Endothelial cell of umbilical vein (primary cell): ENCODE measurements around the gene RALGAPB. TPM values are rescaled to one million over a fixed set of nuclear protein-coding genes. Genes with fewer than 3 reads are reported as not detected.

ENCODE experiments used
- BruUV-seq: library from RNA; stranded (reverse); fragments of 400-500 nt; replicated peaks from 2 replicates; lab custom pipeline; 2021; lab: Mats Ljungman, UMichigan
- CTCF ChIA-PET: fragments of 300-600, 350-600 bp; sonication (Branson Sonifier 250); formaldehyde crosslinking; loops from one replicate; lab custom pipeline; 2021; ENCODE audit warnings: antibody characterized with exemption, inconsistent platforms; lab: Charles Lee
- POLR2A ChIA-PET: fragments of 300-600, 350-600 bp; sonication (Branson Sonifier 250); formaldehyde crosslinking; loops from one replicate; lab custom pipeline; 2021; ENCODE audit warnings: antibody characterized with exemption, inconsistent platforms; lab: Charles Lee
- DNase-seq: peaks from one replicate; pipeline ENCODE4 v3.0.0-alpha.2; 2011; ENCODE audit warnings: low read depth, low spot score
- FAIRE-seq: peaks from 2 replicates; lab custom pipeline; 2011; peaks lifted over from hg19 to GRCh38; lab: Jason Lieb, UNC
- H2AFZ ChIP-seq: 2 replicates; pipeline ENCODE4 v1.6.0; 2012; ENCODE audit warnings: low read depth, low read length, control low read depth, inconsistent platforms
- H3K27ac ChIP-seq: 2 replicates; pipeline ENCODE4 v1.5.1; 2011; ENCODE audit warnings: low read depth, mild to moderate bottlenecking, control low read depth, low read length, moderate library complexity; ENCODE audit not compliant: insufficient read depth
- H3K27me3 ChIP-seq, 2 experiments: 2 replicates each; pipeline versions ENCODE4 v1.6.0 to v1.6.1; 2011; ENCODE audit warnings: low read length in 2 of 2, mixed read lengths in 1 of 2; ENCODE audit not compliant: control insufficient read depth in 2 of 2, insufficient read depth in 2 of 2
- H3K36me3 ChIP-seq, 2 experiments: 2 replicates in 1 of 2; 3 replicates in 1 of 2; pipeline ENCODE4 v1.5.1; 2011; ENCODE audit warnings: low read length in 2 of 2, mild to moderate bottlenecking in 1 of 2, moderate library complexity in 1 of 2; ENCODE audit not compliant: control insufficient read depth in 2 of 2, insufficient read depth in 2 of 2; ENCODE audit errors: extremely low read depth in 1 of 2
- H3K4me1 ChIP-seq: 3 replicates; pipeline ENCODE4 v1.5.1; 2011; ENCODE audit warnings: mild to moderate bottlenecking, low read length; ENCODE audit not compliant: control insufficient read depth, insufficient read depth; ENCODE audit errors: extremely low read depth
- H3K4me2 ChIP-seq: 2 replicates; pipeline ENCODE4 v1.6.1; 2011; ENCODE audit warnings: low read length, control low read depth, mixed read lengths; ENCODE audit not compliant: insufficient read depth
- H3K4me3 ChIP-seq, 3 experiments: fragments of 200-600 bp in 1 of 3; sonication (generic), shearing (Covaris generic) in 1 of 3; replicated peaks in 1 of 3; 2 replicates each; pipeline ENCODE4 v1.5.1; 2011 to 2016; ENCODE audit warnings: control low read depth in 3 of 3, low read length in 3 of 3, mild to moderate bottlenecking in 2 of 3, inconsistent platforms in 1 of 3, low read depth in 1 of 3, moderate library complexity in 1 of 3; ENCODE audit not compliant: insufficient read depth in 1 of 3
- H3K79me2 ChIP-seq: 2 replicates; pipeline ENCODE4 v1.6.0; 2012; ENCODE audit warnings: low read length, inconsistent platforms; ENCODE audit not compliant: control insufficient read depth, insufficient read depth
- H3K9ac ChIP-seq: replicated peaks from 2 replicates; pipeline ENCODE3; 2011; ENCODE audit warnings: low read length, control low read depth; ENCODE audit not compliant: insufficient read depth; ENCODE audit errors: extremely low read depth
- H3K9me1 ChIP-seq: replicated peaks from 3 replicates; pipeline ENCODE4 v1.6.0; 2011; ENCODE audit warnings: mild to moderate bottlenecking, low read length; ENCODE audit not compliant: control insufficient read depth, insufficient read depth; ENCODE audit errors: extremely low read depth
- H3K9me3 ChIP-seq: replicated peaks from 2 replicates; pipeline ENCODE4 v1.5.1; 2012; ENCODE audit warnings: low read length, inconsistent platforms; ENCODE audit not compliant: control insufficient read depth, insufficient read depth
- H4K20me1 ChIP-seq: replicated peaks from 2 replicates; pipeline ENCODE3; 2011; ENCODE audit warnings: mild to moderate bottlenecking, low read length; ENCODE audit not compliant: control insufficient read depth, insufficient read depth; ENCODE audit errors: extremely low read depth
- CTCF ChIP-seq, 2 donors: IDR thresholded peaks; 1 replicate in 1 of 2; 2 replicates in 1 of 2; pipeline ENCODE4 v1.5.1; 2011; ENCODE audit warnings: low read length in 2 of 2, mild to moderate bottlenecking in 2 of 2, moderate library complexity in 2 of 2, control low read depth in 1 of 2, inconsistent platforms in 1 of 2, low read depth in 1 of 2; ENCODE audit not compliant: insufficient read depth in 1 of 2; ENCODE audit errors: extremely low read depth in 1 of 2
- EZH2 ChIP-seq: IDR thresholded peaks from 2 replicates; pipeline ENCODE4 v1.6.1; 2012; ENCODE audit warnings: borderline replicate concordance, low read depth, mild to moderate bottlenecking, moderate library complexity, low read length, inconsistent platforms; ENCODE audit not compliant: severe bottlenecking
- FOS ChIP-seq: IDR thresholded peaks from 2 replicates; pipeline ENCODE4 v1.6.1; 2011; ENCODE audit warnings: mild to moderate bottlenecking, low read length, moderate library complexity, borderline replicate concordance; ENCODE audit not compliant: insufficient read depth
- GATA2 ChIP-seq: IDR thresholded peaks from 2 replicates; pipeline ENCODE4 v1.7.0; 2011; ENCODE audit warnings: low read depth, mild to moderate bottlenecking, moderate library complexity, mixed read lengths, low read length; ENCODE audit not compliant: insufficient read length, insufficient read depth
- JUN ChIP-seq: IDR thresholded peaks from 2 replicates; pipeline ENCODE4 v1.6.1; 2011; ENCODE audit warnings: borderline replicate concordance, low read depth; ENCODE audit not compliant: insufficient read length, insufficient read depth
- MYC ChIP-seq: IDR thresholded peaks from one replicate; pipeline ENCODE4 v1.6.1; 2011; ENCODE audit warnings: mild to moderate bottlenecking, low read depth, low read length
- POLR2A ChIP-seq: IDR thresholded peaks from 2 replicates; pipeline ENCODE4 v1.6.1; 2012; ENCODE audit warnings: low read depth, mild to moderate bottlenecking, control low read depth, low read length
- POLR2AphosphoS5 ChIP-seq: IDR thresholded peaks from 2 replicates; pipeline ENCODE4 v1.6.1; 2012; ENCODE audit warnings: low read depth, mild to moderate bottlenecking, control low read depth, low read length, moderate library complexity; ENCODE audit not compliant: insufficient read depth
- dilution Hi-C: fragments of 300-500 bp; cut with MboI; formaldehyde crosslinking; loops from one replicate; pipeline ENCODE4 v1.15.0; 2019; ENCODE audit warnings: low sequenced_read_pairs; ENCODE audit not compliant: extremely low pct_ligation_motif_present
- intact Hi-C: fragments of 100-400 bp; cut with micrococcal nuclease; formaldehyde crosslinking; loops from one replicate; pipeline ENCODE4 v1.10.0; 2022
- polyA plus RNA-seq, 4 experiments: library from polyadenylated mRNA; depleted of rRNA in 3 of 4; stranded (reverse) in 3 of 4; unstranded in 1 of 4; fragments of >200 nt; gene quantifications; 2 replicates each; pipeline versions ENCODE4 v1.2.1 to v1.2.3, GENCODE V29; 2011 to 2012; ENCODE audit warnings: missing spikeins in 1 of 4
- total RNA-seq: library from RNA; stranded (reverse); gene quantifications from 2 replicates; pipeline ENCODE4 v1.2.3, GENCODE V29; 2021
- TF ChIP-seq, protein P1 (sequence below): IDR thresholded peaks from 2 replicates; pipeline ENCODE4 v1.6.1; 2011; ENCODE audit not compliant: insufficient read depth, insufficient read length

RALGAPB gene
- total and polyA plus RNA-seq, 2 donors (not counting 3 experiments of a cell fraction or from before 2014, with no cell fraction given), result 12.8 to 38.7 TPM

DNA sequence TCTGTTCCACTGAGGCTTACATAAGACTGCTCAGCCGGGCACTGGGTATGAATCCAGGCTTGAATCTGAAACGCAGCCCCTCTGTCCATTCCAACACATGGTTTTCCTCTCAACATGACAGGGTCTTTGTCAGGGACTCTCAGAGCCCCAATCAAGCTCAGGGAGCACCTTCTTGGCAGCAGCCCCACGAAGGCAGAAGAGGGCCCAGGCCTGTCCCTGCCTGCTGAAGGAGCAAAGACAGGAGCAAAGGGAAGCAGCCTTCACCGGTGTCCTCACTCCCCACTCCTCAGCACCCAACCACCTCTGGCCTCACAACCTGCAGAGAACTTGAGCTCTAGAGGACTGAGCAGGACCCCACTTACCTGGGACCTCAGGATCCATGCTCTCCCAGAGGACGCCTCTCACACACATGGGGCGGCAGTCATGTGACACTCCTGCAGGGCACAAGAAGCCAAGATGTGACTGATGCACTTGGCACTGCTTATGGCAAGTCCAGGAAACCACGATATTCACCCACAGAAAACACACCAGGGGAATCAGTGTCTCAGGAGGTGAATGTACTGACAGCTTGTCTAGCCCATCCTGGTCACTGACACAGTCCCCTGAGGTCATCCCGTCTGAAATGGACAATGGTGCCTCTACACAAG lies 41.8 kb upstream of the RALGAPB start:
- ChIA-PET POLR2A (no interaction called here), CTCF (interaction anchor here (5.8 kb wide), 1 partner anchor 16 kb away, joined by 106 read pairs; no protein-coding TSS in a partner anchor)
- no peak for FAIRE-seq
- no peaks in the 10 kb centered on the region for H4K20me1 ChIP-seq
- H3K9me3 ChIP-seq, result no peaks in the 10 kb centered on the region
- H3K36me3 ChIP-seq, result peaks cover 33 to 57% of the 10 kb centered on the region in 2 experiments
- no peak overlapping the region for H3K27ac ChIP-seq
- H2AFZ ChIP-seq, result no peak overlapping the region
- H3K9me1 ChIP-seq, result no peaks in the 10 kb centered on the region
- intact Hi-C loops (no loop called here), dilution Hi-C loops (no loop called here)
- H3K4me1 ChIP-seq, result peaks cover 29% of the 10 kb centered on the region
- DNase-seq, result no peak
- TF ChIP-seq MYC (no peak), FOS (no peak), CTCF (IDR thresholded peaks at IDR 0.05; ENCODE audit: extremely low read depth in 1 of 2, insufficient read depth in 1 of 2, low read depth in 1 of 2, low read length in 2 of 2) (no peak), POLR2AphosphoS5 (no peak), POLR2A (no peak), EZH2 (no peak), GATA2 (no peak), JUN (no peak)
- TF ChIP-seq, protein P1, sequence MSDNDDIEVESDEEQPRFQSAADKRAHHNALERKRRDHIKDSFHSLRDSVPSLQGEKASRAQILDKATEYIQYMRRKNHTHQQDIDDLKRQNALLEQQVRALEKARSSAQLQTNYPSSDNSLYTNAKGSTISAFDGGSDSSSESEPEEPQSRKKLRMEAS, result no peak
- H3K4me2 ChIP-seq, result no peak overlapping the region
- no peak overlapping the region for H3K4me3 ChIP-seq
- no peaks in the 10 kb centered on the region for H3K27me3 ChIP-seq
- no peak overlapping the region for H3K9ac ChIP-seq
- BruUV-seq, result no TSS peak
- H3K79me2 ChIP-seq, result peaks cover 88% of the 10 kb centered on the region
